DOHH2 (cell line): ENCODE measurements around the gene ETV4.

Source experiments
- H3F3A ChIP-seq: fragments of 200-600 bp; sonication (generic), shearing (Covaris generic); 2 replicates; pipeline ENCODE4 v1.6.0; 2016; ENCODE audit warnings: antibody characterized with exemption, mild to moderate bottlenecking; ENCODE audit not compliant: control insufficient read depth, insufficient read depth
- H3K27ac ChIP-seq: fragments of 200-600 bp; sonication (generic); 2 replicates; pipeline ENCODE4 v1.5.1; 2014; ENCODE audit warnings: low read depth, mild to moderate bottlenecking, low read length, moderate library complexity
- H3K27me3 ChIP-seq: fragments of 200-600 bp; sonication (generic); 2 replicates; pipeline ENCODE4 v1.6.1; 2014; ENCODE audit warnings: mild to moderate bottlenecking, low read length, mixed read lengths; ENCODE audit not compliant: control insufficient read depth
- H3K36me3 ChIP-seq: fragments of 200-600 bp; sonication (generic); 2 replicates; pipeline ENCODE4 v1.6.1; 2014; ENCODE audit warnings: mild to moderate bottlenecking, low read length, moderate library complexity, mixed read lengths; ENCODE audit not compliant: control insufficient read depth
- H3K4me1 ChIP-seq: fragments of 200-600 bp; sonication (generic); 2 replicates; pipeline ENCODE4 v1.6.1; 2014; ENCODE audit warnings: mild to moderate bottlenecking, low read length, mixed read lengths; ENCODE audit not compliant: control insufficient read depth
- H3K4me2 ChIP-seq: fragments of 200-600 bp; sonication (generic); 2 replicates; pipeline ENCODE4 v1.6.0; 2014; ENCODE audit warnings: mild to moderate bottlenecking, low read length, moderate library complexity
- H3K4me3 ChIP-seq: fragments of 200-600 bp; sonication (generic); 2 replicates; pipeline ENCODE4 v1.5.1; 2014; ENCODE audit warnings: mild to moderate bottlenecking, low read length, mixed read lengths
- H3K79me2 ChIP-seq: fragments of 200-600 bp; sonication (generic); 2 replicates; pipeline ENCODE4 v1.6.1; 2014; ENCODE audit warnings: mild to moderate bottlenecking, low read length, mixed read lengths; ENCODE audit not compliant: control insufficient read depth
- H3K9me2 ChIP-seq: fragments of 200-600 bp; sonication (generic); replicated peaks from 2 replicates; pipeline ENCODE4 v1.6.1; 2014; ENCODE audit warnings: mild to moderate bottlenecking, low read length, mixed read lengths; ENCODE audit not compliant: control insufficient read depth
- H3K9me3 ChIP-seq: fragments of 200-600 bp; sonication (generic); 2 replicates; pipeline ENCODE4 v1.6.1; 2014; ENCODE audit warnings: antibody characterized with exemption, low read length, mixed read lengths; ENCODE audit not compliant: control insufficient read depth, insufficient read depth
- H4K20me1 ChIP-seq: fragments of 200-600 bp; sonication (generic); 2 replicates; pipeline ENCODE4 v1.6.0; 2014; ENCODE audit warnings: low read depth, mild to moderate bottlenecking, antibody characterized with exemption, low read length, moderate library complexity; ENCODE audit not compliant: control insufficient read depth, insufficient read depth
- CTCF ChIP-seq: fragments of 200-600 bp; sonication (generic); IDR thresholded peaks from one replicate; pipeline ENCODE4 v1.5.1; 2014; ENCODE audit warnings: antibody characterized with exemption, mild to moderate bottlenecking, low read depth, low read length; ENCODE audit not compliant: poor library complexity, severe bottlenecking
- EZH2phosphoT487 ChIP-seq: fragments of 200-600 bp; sonication (generic); IDR thresholded peaks from 2 replicates; pipeline ENCODE4 v1.6.1; 2017; ENCODE audit warnings: borderline replicate concordance, mild to moderate bottlenecking, antibody characterized with exemption, low read length, moderate library complexity, mixed read lengths

Gene ETV4

GRCh38 chr17:43568506-43569082, 22.5 kb upstream of the ETV4 start:
- H3K36me3 ChIP-seq, result no peaks in the 10 kb centered on the region
- no peaks in the 10 kb centered on the region for H3K4me1 ChIP-seq
- H3K27me3 ChIP-seq, result peaks cover 8% of the 10 kb centered on the region
- no peaks in the 10 kb centered on the region for H3K9me3 ChIP-seq
- H3K27ac ChIP-seq, result no peak overlapping the region
- H4K20me1 ChIP-seq, result no peaks in the 10 kb centered on the region
- H3F3A ChIP-seq, result no peaks in the 10 kb centered on the region
- no peak overlapping the region for H3K4me2 ChIP-seq
- TF ChIP-seq EZH2phosphoT487 (no peak), CTCF (no peak)
- H3K4me3 ChIP-seq, result no peak overlapping the region
- no peaks in the 10 kb centered on the region for H3K79me2 ChIP-seq
- no peaks in the 10 kb centered on the region for H3K9me2 ChIP-seq

GRCh38 chr17:43563600-43564594, 17.8 kb upstream of the ETV4 start:
- Histone ChIP-seq H3K4me2 (no peak overlapping the region), H3F3A (no peaks in the 10 kb centered on the region), H3K79me2 (no peaks in the 10 kb centered on the region), H3K9me3 (no peaks in the 10 kb centered on the region), H3K36me3 (no peaks in the 10 kb centered on the region), H3K4me1 (no peaks in the 10 kb centered on the region), H4K20me1 (no peaks in the 10 kb centered on the region), H3K27me3 (peaks cover 26% of the 10 kb centered on the region), H3K9me2 (no peaks in the 10 kb centered on the region), H3K27ac (no peak overlapping the region), H3K4me3 (no peak overlapping the region)
- TF ChIP-seq EZH2phosphoT487 (no peak; the same call in 1 of the 2 replicates), CTCF (no peak)

- H3K27ac ChIP-seq, result no peak overlapping the region
- no peaks in the 10 kb centered on the region for H4K20me1 ChIP-seq
- TF ChIP-seq CTCF (no peak), EZH2phosphoT487 (no peak)
- no peaks in the 10 kb centered on the region for H3K36me3 ChIP-seq
- H3F3A ChIP-seq, result no peaks in the 10 kb centered on the region
- H3K9me3 ChIP-seq, result no peaks in the 10 kb centered on the region
- no peaks in the 10 kb centered on the region for H3K9me2 ChIP-seq
- H3K27me3 ChIP-seq, result peaks cover 26% of the 10 kb centered on the region
- no peak overlapping the region for H3K4me3 ChIP-seq
- H3K4me1 ChIP-seq, result no peaks in the 10 kb centered on the region
- no peaks in the 10 kb centered on the region for H3K79me2 ChIP-seq
- no peak overlapping the region for H3K4me2 ChIP-seq
Measured at GRCh38 chr17:43562679-43563599, 16.8 kb upstream of the ETV4 start.
